ENCODE measurements around the gene STAP1. TPM values are rescaled to one million over a fixed set of nuclear protein-coding genes. Genes with fewer than 3 reads are reported as not detected.

Gene STAP1
- polyA plus RNA-seq, 1 donor (not counting 4 experiments of a cell fraction or from before 2014, with no cell fraction given): not detected

- dilution Hi-C loops (cut with MboI; ENCODE audit: extremely low pct_ligation_motif_present, low sequenced_read_pairs): no loop called here
- H2AFZ ChIP-seq (ENCODE audit: control insufficient read depth, low read length): no peak overlapping the region
- peaks cover 5% of the 10 kb centered on the region for H3K4me1 ChIP-seq (ENCODE audit: control insufficient read depth, extremely low read depth, insufficient read depth, low read length)
- FAIRE-seq (no peak), DNase-seq (ENCODE audit: low read depth, low spot score) (no peak)
- H3K4me3 ChIP-seq (ENCODE audit: control insufficient read depth in 2 of 3, extremely low read depth in 1 of 3, insufficient read depth in 2 of 3, low read depth in 1 of 3, low read length in 3 of 3): no peak overlapping the region
- no peaks in the 10 kb centered on the region for H3K27me3 ChIP-seq (ENCODE audit: control insufficient read depth, extremely low read depth, insufficient read depth, low read length)
- H4K20me1 ChIP-seq (ENCODE audit: control insufficient read depth, extremely low read depth, insufficient read depth, low read length): no peaks in the 10 kb centered on the region
- no peaks in the 10 kb centered on the region for H3K36me3 ChIP-seq (ENCODE audit: control insufficient read depth in 2 of 2, extremely low read depth in 1 of 2, insufficient read depth in 2 of 2, low read length in 2 of 2)
- no peaks in the 10 kb centered on the region for H3K9me1 ChIP-seq (ENCODE audit: control insufficient read depth, extremely low read depth, insufficient read depth, low read length)
- no peaks in the 10 kb centered on the region for H3K79me2 ChIP-seq (ENCODE audit: control insufficient read depth, insufficient read depth, low read length)
- H3K9me3 ChIP-seq (ENCODE audit: control insufficient read depth, low read depth, low read length): no peaks in the 10 kb centered on the region
- H3K27ac ChIP-seq (ENCODE audit: control insufficient read depth, insufficient read depth, low read length): no peak overlapping the region
- H3K4me2 ChIP-seq (ENCODE audit: control insufficient read depth, extremely low read depth, insufficient read depth, low read depth, low read length): no peak overlapping the region
- H3K9ac ChIP-seq (ENCODE audit: control insufficient read depth, extremely low read depth, insufficient read depth, low read length): no peak overlapping the region
- no peak for TF ChIP-seq EZH2 (IDR thresholded peaks at IDR 0.05; ENCODE audit: low read length)
- no peak for TF ChIP-seq CTCF (optimal IDR thresholded peaks at IDR 0.05 in 1 of 3, IDR thresholded peaks at IDR 0.05 in 1 of 3, conservative IDR thresholded peaks at IDR 0.05 in 1 of 3; ENCODE audit: extremely low read depth in 1 of 3, insufficient read depth in 2 of 3, low read length in 3 of 3)
These were observed 49.5 kb downstream of the STAP1 start for GRCh38 chr4:67608027-67608426.

GRCh38 chr4:67614186-67614585 lies 55.7 kb downstream of the STAP1 start:
- Histone ChIP-seq H3K4me3 (ENCODE audit: control insufficient read depth in 2 of 3, extremely low read depth in 1 of 3, insufficient read depth in 2 of 3, low read depth in 1 of 3, low read length in 3 of 3) (no peak overlapping the region), H3K79me2 (ENCODE audit: control insufficient read depth, insufficient read depth, low read length) (no peaks in the 10 kb centered on the region), H3K4me1 (ENCODE audit: control insufficient read depth, extremely low read depth, insufficient read depth, low read length) (no peaks in the 10 kb centered on the region), H3K9ac (ENCODE audit: control insufficient read depth, extremely low read depth, insufficient read depth, low read length) (no peak overlapping the region), H4K20me1 (ENCODE audit: control insufficient read depth, extremely low read depth, insufficient read depth, low read length) (no peaks in the 10 kb centered on the region), H3K27ac (ENCODE audit: control insufficient read depth, insufficient read depth, low read length) (no peak overlapping the region), H3K9me1 (ENCODE audit: control insufficient read depth, extremely low read depth, insufficient read depth, low read length) (peaks cover 2% of the 10 kb centered on the region), H2AFZ (ENCODE audit: control insufficient read depth, low read length) (no peak overlapping the region), H3K36me3 (ENCODE audit: control insufficient read depth in 2 of 2, extremely low read depth in 1 of 2, insufficient read depth in 2 of 2, low read length in 2 of 2) (peaks cover 5 to 14% of the 10 kb centered on the region in 2 experiments), H3K4me2 (ENCODE audit: control insufficient read depth, extremely low read depth, insufficient read depth, low read depth, low read length) (no peak overlapping the region), H3K27me3 (ENCODE audit: control insufficient read depth, extremely low read depth, insufficient read depth, low read length) (no peaks in the 10 kb centered on the region), H3K9me3 (ENCODE audit: control insufficient read depth, low read depth, low read length) (no peaks in the 10 kb centered on the region)
- DNase-seq (ENCODE audit: low read depth, low spot score) (no peak), FAIRE-seq (no peak)
- dilution Hi-C loops (cut with MboI; ENCODE audit: extremely low pct_ligation_motif_present, low sequenced_read_pairs): no loop called here
- TF ChIP-seq CTCF (optimal IDR thresholded peaks at IDR 0.05 in 1 of 3, IDR thresholded peaks at IDR 0.05 in 1 of 3, conservative IDR thresholded peaks at IDR 0.05 in 1 of 3; ENCODE audit: extremely low read depth in 1 of 3, insufficient read depth in 2 of 3, low read length in 3 of 3) (no peak), EZH2 (IDR thresholded peaks at IDR 0.05; ENCODE audit: low read length) (no peak)
